UCSD-AML1 (cell line): ENCODE data around the gene SALL3.

Source experiments
- DNase-seq: peaks from one replicate; lab custom pipeline; 2025; ENCODE audit not compliant: unreplicated experiment; lab: John Stamatoyannopoulos, UW

SALL3 gene

DNA sequence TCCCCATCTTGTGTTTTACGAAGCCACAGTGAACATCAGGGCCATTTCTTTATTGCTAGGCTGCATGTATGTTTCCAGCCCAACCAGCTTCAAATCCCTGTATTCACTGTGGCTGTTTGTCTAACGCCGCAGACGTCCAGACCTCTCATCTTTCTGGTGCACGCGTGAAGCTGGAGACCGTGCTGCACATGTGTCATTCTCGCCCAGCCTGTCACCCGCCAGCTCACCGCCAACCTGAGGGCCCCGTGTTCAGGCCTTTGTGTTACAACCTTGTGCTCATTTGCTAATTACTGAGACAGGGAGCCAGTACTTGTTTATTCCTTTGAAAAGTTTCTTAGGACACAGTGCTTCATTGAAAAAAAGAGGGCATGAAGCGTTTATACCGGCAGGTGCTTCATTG lies 21.4 kb downstream of the SALL3 start:
- no peak for DNase-seq

DNA sequence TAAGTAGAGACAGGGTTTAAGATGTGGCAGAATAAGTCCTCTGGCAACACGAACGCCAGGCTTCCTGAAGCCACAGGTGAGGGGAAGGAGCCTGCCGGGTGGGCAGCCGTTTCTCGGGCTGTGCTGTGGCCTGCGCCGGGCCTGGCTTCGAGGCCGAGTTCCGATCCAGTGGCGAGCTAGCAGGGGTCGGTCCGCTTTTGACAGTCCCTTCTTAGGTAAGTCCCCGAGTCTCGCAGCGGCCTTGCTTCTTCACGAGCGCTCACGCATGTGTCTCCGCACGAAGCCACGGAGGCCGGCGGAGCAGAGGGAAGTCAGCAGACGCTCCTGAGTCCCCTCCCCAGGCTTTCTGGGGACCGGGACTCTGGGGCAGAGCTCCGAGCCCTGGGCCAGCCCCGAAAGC lies 26.0 kb downstream of the SALL3 start:
- DNase-seq = no peak

DNA sequence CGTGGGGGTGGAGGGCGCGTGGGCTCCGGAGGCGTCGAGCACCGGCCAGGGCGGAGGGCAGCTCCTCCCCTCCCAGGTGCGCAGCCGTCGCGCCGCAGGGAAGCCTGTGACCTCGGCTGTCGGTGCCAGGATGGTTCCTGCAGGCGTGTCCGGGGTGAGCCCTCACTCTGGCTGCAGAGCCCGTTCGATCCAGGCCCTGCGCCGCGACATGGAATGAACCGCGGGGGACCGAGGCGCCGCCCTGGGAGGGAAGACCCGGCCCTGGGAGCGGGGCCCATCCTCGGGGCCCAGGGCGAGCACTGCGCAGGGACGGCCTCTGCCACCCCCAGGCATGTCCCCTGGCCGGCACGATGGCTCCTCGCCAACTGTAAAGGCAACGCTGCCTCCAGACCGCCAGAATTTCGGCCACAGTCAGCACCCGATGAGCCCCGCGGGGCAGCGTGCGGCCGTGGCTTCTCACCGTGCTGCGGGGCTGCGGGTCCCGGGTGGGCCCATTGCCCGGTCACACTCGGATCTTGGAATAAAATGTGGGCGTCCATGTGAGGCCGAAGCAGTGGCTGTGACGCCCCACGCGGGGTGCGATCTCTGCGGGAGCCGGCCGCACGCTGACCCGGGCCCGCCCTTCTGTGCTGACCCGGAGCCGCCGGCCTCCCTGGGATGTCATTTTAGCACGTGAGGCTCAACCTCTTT lies 26.6 kb downstream of the SALL3 start:
- no peak for DNase-seq

DNA sequence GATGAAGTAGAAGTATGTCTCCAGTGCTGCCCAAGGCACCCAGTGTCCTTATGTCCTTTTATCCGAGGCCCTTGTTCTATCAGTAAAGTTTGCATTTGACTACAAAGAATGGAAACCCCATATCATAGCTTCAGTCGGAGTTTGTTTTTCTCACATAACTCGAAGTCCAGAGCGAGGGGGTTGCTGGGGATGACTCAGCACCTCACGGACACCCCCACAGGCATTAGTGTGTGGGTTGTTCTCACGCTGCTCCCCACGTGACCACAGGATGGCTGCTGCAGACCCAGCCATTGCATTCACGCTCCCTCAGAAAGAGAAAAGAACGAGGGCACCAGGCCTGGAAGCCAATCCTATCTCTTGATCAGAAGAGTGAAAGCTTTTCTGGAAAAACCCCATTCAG lies 27.8 kb downstream of the SALL3 start:
- DNase-seq = no peak

DNA sequence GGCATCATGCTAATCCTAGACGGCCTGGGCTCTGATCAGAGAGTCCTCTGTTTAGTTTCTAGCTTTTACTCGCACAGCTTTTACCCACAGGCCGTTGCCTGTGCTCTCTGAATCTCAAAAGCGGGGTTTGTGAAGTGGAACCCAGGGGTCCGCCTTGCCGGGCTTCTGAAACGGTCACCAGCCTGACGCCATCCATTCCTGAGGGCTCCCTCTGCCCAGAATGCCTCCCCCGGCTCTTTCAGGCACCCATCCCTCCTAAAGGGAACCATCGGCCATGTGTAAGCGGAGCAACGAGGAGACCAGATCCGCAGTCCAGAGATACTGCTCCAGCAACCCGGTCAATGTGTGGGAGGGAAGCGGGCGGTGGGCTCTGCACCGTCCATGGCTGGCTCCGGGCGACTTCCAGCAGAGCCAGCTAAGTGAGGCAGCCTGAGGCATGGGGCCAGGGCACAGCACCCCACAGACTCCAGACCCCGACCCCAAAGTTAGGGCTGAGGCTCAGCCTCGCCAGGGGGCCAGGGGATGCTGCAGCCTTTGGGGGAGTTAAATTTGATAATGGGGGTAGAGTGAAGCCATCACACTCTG lies 28.8 kb downstream of the SALL3 start:
- DNase-seq = no peak

DNA sequence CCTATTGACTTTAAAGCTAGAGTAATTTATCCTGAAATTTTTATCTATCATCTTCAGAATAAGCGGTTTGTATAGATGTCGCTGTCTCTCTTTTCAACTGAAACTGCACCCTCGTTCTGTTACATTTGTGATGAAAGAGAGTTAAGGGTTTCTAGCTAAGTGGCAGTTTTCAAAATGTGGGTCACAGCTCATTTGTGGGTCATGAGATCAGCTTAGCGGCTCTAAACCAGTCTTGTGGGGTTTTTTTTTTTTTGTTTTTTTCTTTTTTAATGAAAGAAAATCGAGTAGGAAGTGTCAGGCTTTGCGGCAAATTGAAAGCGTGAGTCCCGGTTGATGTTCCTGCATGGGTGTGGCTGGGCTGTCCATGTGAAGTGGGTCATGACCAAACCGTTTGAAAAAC lies 31.2 kb downstream of the SALL3 start:
- no peak for DNase-seq

DNA sequence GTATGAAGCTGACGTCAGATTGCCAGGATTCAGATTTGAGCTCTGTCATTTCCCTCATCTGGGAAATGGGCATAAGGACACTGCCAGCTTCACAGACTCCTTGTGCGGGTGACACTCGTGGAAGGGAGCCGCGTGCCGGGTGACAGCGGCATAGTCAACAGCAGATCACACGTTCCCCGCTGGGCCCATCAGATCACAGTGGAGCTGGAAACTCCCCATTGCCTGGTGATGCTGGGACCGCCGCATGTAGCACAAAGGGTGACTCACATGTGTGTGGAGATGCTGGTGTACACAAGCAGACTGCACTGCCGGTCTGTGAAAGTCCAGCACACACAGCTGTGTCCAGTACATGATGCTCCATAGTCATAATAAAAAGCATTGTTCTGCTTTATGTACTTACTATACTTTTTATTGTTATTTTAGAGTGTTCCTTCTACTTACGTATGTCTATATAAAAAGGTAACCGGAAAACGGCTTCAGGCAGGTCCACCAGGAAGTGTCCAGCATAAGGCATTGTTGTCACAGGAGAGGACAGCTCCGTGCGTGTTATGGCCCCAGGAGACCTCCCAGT lies 31.8 kb downstream of the SALL3 start:
- no peak for DNase-seq

DNA sequence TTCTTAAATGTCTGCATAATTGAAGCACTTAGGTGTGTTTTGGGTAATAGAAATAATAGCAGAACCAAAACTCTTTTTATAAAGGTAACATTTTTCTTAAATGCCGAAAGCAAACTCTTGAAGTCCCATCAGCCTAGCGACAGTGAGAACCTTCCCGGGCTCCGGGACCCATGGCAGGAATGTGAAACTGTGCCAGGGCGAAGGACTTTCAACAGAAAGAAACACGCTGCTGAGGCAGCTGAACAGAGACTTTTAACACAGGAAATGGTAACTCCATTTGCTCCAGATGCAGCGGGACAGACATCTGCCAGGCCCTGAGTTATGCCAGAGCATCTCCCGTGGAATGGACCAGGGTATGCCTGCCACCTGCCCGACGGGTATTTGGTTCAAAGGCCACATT lies 34.3 kb downstream of the SALL3 start:
- DNase-seq = no peak

DNA sequence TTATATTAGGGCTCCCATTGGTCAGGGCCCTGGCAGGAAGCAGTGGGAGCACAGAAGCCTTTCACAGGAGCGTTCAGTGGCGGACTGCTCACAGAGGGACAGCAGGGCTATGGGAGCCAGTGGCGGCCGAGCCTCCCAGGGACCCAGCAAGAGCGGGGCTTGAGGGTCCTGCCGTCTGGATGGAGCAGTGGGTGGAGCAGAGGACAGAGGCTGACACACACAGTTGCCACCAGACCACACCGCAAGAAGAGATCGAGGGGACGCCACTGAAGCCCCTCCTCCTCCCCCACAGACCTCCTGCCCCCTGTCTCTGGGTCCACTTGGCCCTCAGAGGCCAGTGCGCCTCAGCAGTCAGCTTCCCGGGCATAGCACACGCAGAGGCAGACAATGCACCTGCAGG lies 39.3 kb downstream of the SALL3 start:
- no peak for DNase-seq

DNA sequence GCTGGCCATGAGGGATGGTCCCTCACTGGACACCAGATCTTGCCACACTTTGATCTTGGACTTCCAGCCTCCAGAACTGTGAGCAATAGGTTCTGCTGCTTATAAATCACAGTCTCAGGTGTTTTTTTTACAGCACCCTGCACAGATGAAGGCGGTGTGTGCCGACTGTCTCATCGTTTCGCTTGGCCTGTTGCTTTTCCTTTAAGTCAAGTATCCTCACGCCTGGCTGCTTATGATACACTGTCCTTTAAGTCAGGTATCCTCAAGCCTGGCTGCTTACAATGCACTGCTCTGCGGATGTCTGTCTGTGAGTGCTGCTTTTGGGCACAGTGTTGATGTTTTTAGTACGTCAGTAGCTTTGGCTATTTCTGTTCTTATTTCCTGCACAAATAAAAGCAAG lies 40.3 kb downstream of the SALL3 start:
- DNase-seq = no peak

DNA sequence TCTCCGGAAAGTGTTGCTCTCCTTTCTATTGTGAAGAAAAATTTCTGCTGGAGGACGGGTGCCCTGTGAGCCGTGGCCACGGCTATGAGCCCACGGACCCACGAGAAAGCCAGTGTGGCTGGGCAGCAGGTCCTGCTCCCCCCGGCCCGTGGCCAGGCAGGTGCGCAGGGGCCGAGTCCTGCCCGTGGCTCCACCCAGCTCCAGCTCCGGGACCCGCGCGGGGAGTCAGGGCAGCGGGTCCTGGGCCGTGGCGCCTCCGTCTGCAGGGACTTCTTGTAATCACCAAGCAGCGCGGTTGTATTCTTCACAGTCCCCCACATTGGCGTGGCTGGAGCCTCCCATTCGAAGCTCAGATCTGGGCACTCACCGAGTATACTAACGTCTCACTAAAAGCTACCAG lies 43.0 kb downstream of the SALL3 start:
- no peak for DNase-seq

DNA sequence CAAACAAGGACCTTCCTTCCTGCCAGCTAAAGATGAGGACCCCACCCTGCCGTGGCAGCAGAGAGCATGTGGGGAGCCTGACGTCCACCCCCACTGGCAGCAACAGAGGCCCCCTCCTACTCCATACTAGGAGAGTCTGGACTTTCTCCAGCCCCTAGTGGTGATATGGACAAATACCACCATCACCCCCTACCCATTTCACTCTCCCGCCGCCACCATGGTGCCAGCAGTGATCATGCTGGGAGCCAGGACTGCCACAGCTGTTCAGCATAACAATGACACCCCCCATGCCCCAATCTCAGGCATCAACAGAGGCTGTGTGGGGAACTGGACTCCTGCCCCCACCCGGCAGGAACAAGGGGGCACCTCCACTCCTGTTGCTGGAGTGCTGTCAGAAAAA lies 46.9 kb downstream of the SALL3 start:
- no peak for DNase-seq

DNA sequence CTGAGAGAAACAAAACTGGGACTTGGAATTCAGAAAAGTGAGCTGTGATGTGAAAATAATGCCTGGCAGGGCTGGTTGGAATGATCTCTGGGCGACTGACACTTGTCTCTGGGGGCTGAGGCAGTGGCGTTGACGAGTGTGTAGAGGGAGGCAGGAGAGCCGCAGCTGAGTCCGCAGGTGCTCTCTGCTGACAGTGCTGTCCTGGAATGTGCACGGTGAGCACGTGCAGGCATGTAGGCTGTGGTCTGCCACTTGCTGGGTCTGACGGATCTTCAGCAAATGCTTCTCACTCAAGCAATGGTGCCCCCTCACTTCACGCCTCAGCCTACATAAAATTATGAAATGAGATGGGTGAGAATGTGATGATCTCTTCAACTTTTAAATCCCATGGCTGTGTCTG lies 51.1 kb downstream of the SALL3 start:
- no peak for DNase-seq

DNA sequence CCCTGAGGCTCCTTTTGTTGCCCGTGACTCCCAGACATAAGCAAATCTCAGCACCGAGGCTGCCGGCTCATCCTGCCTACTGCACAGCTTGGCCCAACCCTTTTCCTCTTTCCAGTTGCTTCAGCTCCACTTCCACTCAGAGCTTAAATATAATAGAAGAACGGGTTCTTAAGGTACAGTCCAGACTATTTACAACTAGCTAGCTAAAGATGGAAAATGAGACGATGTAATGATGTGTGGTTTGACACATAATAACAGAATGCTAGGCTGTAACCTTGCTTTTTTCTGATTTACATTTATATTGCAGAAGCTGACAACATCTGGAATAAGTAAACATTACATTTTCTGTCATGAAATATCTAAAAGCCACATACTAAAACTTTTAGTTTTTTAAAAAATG lies 62.7 kb downstream of the SALL3 start:
- no peak for DNase-seq

DNA sequence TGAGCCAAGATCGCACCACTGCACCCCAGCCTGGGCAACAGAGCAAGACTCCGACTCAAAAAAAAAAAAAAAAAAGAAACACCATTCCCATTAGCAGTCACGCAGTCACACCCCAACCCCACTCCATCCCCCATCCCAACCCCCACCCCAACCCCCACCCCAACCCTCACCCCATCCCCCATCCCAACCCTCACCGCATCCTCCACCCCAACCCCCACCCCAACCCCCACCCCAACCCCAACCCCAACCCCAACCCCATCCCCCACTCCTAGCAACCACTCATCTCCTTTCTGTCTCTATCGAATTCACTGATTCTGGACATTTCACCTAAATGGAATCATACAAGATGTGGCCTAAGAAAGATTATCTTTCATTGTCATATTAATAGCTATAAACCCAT lies 63.7 kb downstream of the SALL3 start:
- DNase-seq = no peak

DNA sequence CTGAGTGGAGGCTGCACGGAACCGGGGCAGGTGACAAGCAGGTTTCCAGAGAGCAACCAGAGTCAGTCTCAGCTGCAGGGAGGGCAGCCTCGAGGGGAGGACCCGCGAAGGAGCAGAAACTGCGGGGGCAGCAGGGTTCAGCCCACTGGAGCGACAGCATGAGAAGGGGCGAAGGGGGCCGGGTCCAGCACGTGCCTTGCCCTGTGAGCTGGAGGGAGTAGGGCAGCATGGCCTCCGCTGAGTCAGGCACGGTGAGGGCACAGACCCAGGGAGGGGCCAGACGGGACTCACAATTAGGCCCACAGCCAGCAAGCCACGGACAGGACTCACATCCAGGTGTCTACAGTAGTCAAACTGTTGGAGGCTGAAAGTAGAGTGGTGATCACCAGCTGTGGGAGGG lies 66.9 kb downstream of the SALL3 start:
- no peak for DNase-seq

DNA sequence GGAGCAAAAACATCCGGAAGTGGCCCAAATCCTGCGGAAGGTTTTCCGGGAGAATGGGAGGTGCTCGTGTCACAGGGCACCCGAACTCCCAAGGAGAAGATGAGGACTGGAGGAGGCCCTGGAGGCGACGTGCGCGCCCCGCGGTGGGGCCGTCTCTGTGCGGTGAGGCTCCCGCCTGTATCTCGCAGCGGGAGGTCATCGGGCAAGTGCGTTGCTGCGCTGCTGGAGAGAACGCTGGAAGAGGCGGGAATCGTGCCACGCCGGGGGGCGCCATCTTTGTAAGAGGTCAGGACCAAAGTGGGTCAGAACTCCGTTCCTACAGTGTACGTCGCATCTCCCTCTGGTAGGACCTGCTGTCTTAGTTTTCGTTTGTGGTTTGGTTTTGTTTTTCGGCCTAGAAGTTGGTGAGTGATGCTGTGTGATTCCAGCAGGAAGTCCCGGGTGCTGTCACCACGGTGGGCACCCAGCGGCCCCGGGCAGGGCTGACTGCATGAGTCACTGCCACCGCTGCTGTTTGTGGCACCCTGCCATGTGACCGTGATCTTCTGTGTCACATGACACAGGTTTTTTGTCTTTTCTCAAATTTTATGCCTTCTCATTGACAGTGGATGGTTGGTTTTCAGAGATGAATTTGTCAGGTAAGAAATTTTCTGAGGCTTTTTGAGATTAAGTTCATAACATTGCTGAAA lies 68.1 kb downstream of the SALL3 start:
- no peak for DNase-seq

DNA sequence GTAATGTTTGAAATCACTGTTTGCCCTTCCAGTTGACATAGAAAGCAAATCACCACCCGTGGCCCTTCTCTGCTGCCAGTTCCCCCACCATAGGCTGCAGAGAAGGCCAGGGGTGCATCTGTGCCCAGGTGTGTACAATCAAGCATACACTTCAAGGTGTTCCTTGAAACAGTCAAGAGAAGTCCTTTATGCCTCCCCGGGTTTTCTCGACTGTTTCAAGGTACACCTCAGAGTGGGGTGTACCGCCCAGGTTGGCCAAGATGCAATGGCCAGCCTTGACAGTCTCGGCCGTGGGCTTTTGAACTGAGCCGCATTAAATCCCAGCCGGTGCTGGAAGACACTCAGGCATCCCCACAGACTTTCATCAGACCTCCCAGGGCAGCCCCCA lies 68.6 kb downstream of the SALL3 start:
- no peak for DNase-seq

DNA sequence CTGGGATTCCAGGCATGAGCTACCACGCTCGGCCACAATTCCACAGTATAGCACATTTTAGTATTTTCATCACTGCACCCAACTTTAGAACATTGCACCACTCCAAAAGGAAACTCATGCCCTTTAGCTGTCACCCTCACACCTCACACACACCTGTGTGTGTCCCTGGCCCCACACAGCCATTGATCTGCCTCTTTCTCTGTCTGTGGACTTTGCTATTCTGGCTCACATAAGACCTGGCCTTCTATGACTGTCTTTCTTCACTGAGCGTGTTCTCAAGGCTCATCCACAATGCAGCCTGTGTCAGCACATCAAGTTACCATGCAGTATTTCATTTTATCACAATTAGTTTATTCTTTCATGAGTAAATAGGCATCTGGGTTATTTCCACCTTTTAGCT lies 69.9 kb downstream of the SALL3 start:
- DNase-seq = no peak
